HUDEP-2 (cell line): ENCODE data around the gene SMAD9.
A peak's percentile ranks its signal among the peaks of the same experiment; 100 is the strongest.
"Not testable (repeated sequence)": the region's sequence is repeated elsewhere in the genome, so short reads cannot be mapped to it uniquely, and the experiment has no call there.

Source experiments
- DNase-seq, 76 experiments: peaks; one replicate each; lab custom pipeline; 2025; ENCODE audit not compliant: unreplicated experiment in 76 of 76; lab: John Stamatoyannopoulos, UW

SMAD9 gene

GRCh38 chr13:36912973-36913372 lies 7.1 kb downstream of the SMAD9 start:
- no peak for DNase-seq

- no peak for DNase-seq
These were observed 7.7 kb downstream of the SMAD9 start for GRCh38 chr13:36912369-36912768.

DNA sequence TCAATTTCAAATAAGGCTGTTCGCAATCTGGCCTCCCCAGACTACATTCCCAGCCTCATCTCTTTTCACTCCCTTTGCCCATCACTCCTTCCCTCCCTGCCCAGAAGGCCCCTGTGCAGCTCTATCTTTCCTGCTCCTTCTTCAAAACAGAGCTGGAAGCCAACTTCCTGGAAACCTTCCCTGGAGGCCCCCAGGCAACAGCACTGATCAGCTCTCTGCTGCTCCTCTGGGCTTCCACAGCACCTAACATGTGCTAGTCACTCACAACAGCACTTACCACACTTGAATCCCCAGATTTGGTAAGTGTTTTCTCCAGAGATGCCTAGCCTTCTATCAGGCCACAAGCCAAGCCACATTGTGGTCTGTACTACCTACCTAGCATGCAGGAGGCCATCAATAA lies 9.5 kb downstream of the SMAD9 start:
- DNase-seq, result no peak

- DNase-seq, result no peak
These were observed 12.2 kb downstream of the SMAD9 start for GRCh38 chr13:36907821-36908220.

- DNase-seq, result no peak
These were observed 12.8 kb downstream of the SMAD9 start for GRCh38 chr13:36907266-36907665.

- no peak for DNase-seq
These were observed 14.1 kb downstream of the SMAD9 start for GRCh38 chr13:36905944-36906343.

DNA sequence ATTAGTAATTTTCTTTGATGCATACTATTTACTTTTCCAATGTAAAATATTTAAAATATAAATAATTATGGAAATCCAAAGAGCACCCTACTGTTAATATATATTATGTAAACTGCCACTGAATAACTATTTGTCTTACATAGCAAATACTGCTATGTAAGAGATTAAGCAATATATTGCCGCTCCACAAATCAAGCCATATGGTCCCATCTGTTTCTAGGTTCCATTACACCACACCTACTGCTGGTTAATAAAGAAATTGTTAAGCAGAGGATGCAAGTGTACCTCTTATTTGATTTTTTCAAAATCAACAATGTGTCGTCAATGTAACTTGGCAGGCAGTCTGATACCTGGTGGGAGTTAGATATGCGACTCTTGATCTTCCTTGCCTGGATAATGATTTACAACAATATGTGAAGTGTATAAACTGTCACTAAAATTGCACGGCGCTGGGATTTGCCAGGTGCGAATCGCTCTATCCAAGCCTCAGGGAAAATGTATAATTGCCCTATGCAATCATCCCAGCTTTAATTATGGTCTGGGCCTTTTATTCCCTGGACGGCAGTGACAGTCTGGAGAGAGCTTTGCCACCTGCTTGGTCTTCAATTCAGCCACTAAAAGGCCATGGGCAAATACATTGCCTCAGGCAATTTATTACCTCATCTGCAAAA lies 16.0 kb downstream of the SMAD9 start:
- DNase-seq, result no peak

- no peak for DNase-seq
These were observed 22.9 kb downstream of the SMAD9 start for GRCh38 chr13:36897054-36897616.

GRCh38 chr13:36891752-36892151 lies 28.3 kb downstream of the SMAD9 start:
- DNase-seq, result no peak

- DNase-seq, result no peak
These were observed 31.4 kb downstream of the SMAD9 start for GRCh38 chr13:36888645-36889044.

- DNase-seq, result peak in 66 of 76 experiments; percentile 2 to 84 (median 50)
These were observed 32.1 kb downstream of the SMAD9 start for GRCh38 chr13:36887758-36888521.

DNA sequence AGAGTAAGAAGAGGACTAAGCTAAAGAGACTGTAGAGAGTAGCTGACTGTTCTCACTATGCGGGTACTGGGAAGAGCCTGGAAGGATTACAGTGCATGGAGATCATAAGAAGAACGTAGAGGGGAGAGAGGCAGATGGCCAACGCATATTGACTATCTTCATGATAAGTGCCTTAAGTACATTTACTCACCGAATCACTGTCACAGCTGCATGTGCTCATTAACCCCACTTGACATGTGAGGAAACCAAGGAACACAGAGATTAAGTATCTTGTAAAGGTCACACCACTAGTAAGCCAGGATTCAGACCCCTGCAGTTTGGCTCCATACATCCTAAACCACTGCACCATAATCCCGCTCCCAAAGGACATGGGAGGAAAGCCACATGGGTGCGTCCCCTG lies 34.1 kb downstream of the SMAD9 start:
- no peak for DNase-seq

- DNase-seq, result no peak
These were observed 35.8 kb downstream of the SMAD9 start for GRCh38 chr13:36884235-36884634.

GRCh38 chr13:36883824-36884223 lies 36.2 kb downstream of the SMAD9 start:
- DNase-seq, result no peak

GRCh38 chr13:36883392-36883791 lies 36.6 kb downstream of the SMAD9 start:
- DNase-seq, result not testable (repeated sequence)

DNA sequence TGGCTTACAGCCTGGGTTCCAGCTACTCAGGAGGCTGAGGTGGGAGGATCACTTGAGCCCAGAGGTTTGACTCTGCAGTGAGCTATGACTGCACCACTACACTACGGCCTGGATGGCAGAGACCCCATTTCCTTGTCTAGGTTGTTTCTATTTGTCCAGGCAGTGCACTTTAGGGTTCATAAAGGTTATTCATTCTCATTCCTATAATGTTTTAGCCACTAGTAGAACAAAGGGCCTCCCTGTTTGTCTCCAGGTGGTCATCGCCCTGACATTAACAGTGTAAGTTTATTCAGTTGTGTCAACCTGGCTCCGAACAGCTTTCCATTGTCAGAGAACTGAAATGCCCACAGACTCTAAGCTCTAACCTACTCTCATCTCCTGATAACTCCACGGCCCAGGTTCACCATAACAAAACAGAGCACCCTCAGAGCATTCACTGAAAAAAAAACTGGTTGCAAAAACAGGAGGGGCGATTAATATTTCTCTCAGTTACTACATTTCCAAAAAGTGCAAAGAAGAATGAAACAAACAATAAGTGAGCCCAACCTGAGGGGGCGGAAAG lies 37.1 kb downstream of the SMAD9 start:
- DNase-seq, result no peak

DNA sequence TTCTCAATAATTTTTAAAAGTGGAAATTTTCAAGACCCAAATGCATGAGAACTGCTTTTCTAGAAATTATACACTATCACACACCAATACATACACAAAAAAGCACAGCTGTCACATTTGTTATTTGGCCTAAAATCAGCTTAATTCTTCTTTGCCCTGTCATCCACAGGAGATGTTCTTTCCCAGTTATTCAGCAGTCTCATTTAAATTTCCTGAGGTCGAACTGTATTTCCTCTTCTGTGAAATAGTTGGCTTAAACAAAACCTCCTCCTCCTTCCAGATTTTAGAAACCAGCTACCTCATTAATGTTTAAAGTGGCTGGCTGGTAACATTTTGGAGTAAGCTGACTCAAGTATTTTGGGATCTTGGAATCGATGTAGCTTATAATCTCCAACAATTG lies 39.1 kb downstream of the SMAD9 start:
- no peak for DNase-seq

DNA sequence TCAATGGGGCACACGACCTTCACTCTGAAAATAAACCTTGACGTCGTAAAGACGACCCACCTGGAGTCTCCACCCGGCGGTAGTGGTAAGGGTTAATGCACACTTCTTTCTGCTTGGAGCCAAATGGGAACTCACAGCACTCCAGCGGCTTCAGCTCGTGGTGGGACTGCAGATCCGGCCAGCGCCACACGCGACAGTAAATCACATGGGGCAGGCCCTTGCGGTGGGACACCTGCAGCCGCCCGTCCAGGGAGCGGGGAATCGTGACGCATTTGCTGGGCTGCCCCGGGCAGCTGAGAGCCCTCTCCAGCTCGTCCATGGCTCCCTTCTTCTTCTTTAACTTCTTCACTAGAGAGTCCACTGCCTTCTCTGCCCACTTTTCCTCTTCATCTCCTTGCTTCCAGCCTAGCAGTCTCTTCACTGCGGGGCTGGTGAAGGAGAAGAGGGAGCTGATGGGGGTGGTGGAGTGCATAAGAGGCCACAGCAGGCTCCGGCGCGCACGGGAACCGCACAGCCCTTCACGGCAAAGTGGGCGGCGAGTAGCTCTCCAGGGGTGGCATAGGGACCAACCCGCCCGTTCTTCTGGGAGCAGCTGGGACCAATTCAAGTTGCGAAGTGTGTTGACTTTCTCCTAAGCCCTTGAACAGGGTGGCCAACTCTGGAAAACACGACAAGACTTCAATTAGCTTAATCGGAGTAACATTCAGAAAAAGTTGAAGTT lies 40.7 kb downstream of the SMAD9 start:
- no peak for DNase-seq

DNA sequence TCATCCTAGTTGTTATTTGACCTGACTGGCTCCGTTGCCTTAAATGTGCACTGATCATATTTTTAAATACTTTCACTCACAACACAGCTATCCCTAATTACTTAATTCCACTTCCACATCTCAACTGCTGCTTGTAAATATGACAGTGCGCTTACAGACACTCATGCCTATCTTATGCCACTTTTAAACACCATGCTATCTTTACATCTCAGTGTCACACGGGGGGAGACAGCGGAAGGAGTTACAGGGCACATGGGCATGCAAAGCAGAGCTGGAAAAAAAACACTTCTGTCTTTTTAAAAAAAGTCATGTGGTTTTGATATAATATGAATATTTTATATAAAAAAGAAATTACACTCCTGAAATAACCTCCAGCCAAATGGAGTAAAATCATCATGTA lies 44.1 kb downstream of the SMAD9 start:
- no peak for DNase-seq

- no peak for DNase-seq
These were observed 44.6 kb downstream of the SMAD9 start for GRCh38 chr13:36875431-36875830.

- DNase-seq, result no peak
These were observed 47.4 kb downstream of the SMAD9 start for GRCh38 chr13:36872621-36873020.
